Left ventricle myocardium superior (tissue), 1 donor: ENCODE measurements around the gene SERPINA5. TPM values are rescaled to one million over a fixed set of nuclear protein-coding genes. Genes with fewer than 3 reads are reported as not detected.

Source experiments
- ATAC-seq: fragments of 200-7000 bp; cut with Tn5 transposase; one replicate; pipeline ENCODE4 v1.9.1; 2020; ENCODE audit warnings: mild to moderate bottlenecking, moderate library complexity
- DNase-seq: peaks from one replicate; pipeline ENCODE4 v3.0.0-alpha.2; 2020
- intact Hi-C: fragments of 100-400 bp; cut with micrococcal nuclease; formaldehyde crosslinking; loops from one replicate; pipeline ENCODE4 v1.11.0; 2022
- total RNA-seq: library from RNA; stranded (reverse); fragmentation: NEBNext Ultra II Directional; extraction: Animal tissue kit (Norgen Biotek cat#: 25700); gene quantifications from one replicate; pipeline ENCODE4 v1.2.1, GENCODE V29; 2021
- donor health status: DM: no; HTN: yes; CAD: no; lungs with severe emphysema.

The SERPINA5 gene
- total RNA-seq, 1 donor from 2014 or later: 4.0 TPM

GRCh38 chr14:94638339-94638738, 57.1 kb downstream of the SERPINA5 start:
- intact Hi-C loops: no loop called here
- DNase-seq (no peak), ATAC-seq (no peak)

GRCh38 chr14:94638961-94639817, 58.0 kb downstream of the SERPINA5 start:
- intact Hi-C loops: no loop called here
- no peak for DNase-seq
- no peak for ATAC-seq

- intact Hi-C loops: no loop called here
- no peak for DNase-seq
- no peak for ATAC-seq
Observed at GRCh38 chr14:94640721-94641631, 59.8 kb downstream of the SERPINA5 start.

- ATAC-seq: no peak
- no peak for DNase-seq
- intact Hi-C loops: no loop called here
Observed at GRCh38 chr14:94641632-94641955, 60.4 kb downstream of the SERPINA5 start.

Other genes with a start within 250 kb of the SERPINA5 start
- not detected for gene SERPINA2, start 214.7 kb upstream of the SERPINA5 start, total RNA-seq
- 7.7 TPM for gene SERPINA1, start 192.8 kb upstream of the SERPINA5 start, total RNA-seq
- gene SERPINA11, start 128.6 kb upstream of the SERPINA5 start, total RNA-seq: not detected
- not detected for gene SERPINA9, start 105.2 kb upstream of the SERPINA5 start, total RNA-seq
- gene SERPINA12, start 72.0 kb upstream of the SERPINA5 start, total RNA-seq: not detected
- not detected for gene SERPINA4, start 20.0 kb upstream of the SERPINA5 start, total RNA-seq
- 63.5 TPM for gene SERPINA3, start 31.0 kb downstream of the SERPINA5 start, total RNA-seq
- 0.20 TPM for gene GSC, start 188.7 kb downstream of the SERPINA5 start, total RNA-seq